ENCODE results near the gene BHMT2. TPM values are rescaled to one million over a fixed set of nuclear protein-coding genes. Genes with fewer than 3 reads are reported as not detected.

BHMT2 gene
- total and polyA plus RNA-seq, 10 of the 15 experiments (the other 5 are each of a cell fraction or from before 2014, with no cell fraction given): not detected

GRCh38 chr5:79112703-79113058 is 43.1 kb downstream of the BHMT2 start:
- in situ Hi-C loops (cut with MboI): no loop called here

More at GRCh38 chr5:79112703-79113058, 43.1 kb downstream of the BHMT2 start:
- Histone ChIP-seq H2AFZ (ENCODE audit: control insufficient read depth, low read depth, low read length) (no peak overlapping the region), H3K4me3 (no peak overlapping the region), H4K20me1 (ENCODE audit: control insufficient read depth, insufficient read depth) (no peaks in the 10 kb centered on the region), H3K27me3 (replicated peaks in 1 of 2; ENCODE audit: control insufficient read depth in 2 of 2, insufficient read depth in 2 of 2, low read length in 1 of 2) (peaks cover 4 to 8% of the 10 kb centered on the region in 2 experiments), H3K4me2 (ENCODE audit: control insufficient read depth, insufficient read depth) (no peak overlapping the region), H3K9me3 (replicated peaks; ENCODE audit: control insufficient read depth, insufficient read depth, low read length) (no peaks in the 10 kb centered on the region), H3K36me3 (ENCODE audit: control insufficient read depth in 2 of 2, insufficient read depth in 2 of 2, low read length in 1 of 2) (no peaks in the 10 kb centered on the region), H3K79me2 (ENCODE audit: control insufficient read depth, insufficient read depth, low read length) (no peaks in the 10 kb centered on the region), H3K27ac (ENCODE audit: control insufficient read depth, insufficient read depth) (no peak overlapping the region), H3K4me1 (ENCODE audit: control insufficient read depth, insufficient read depth, low read length) (no peaks in the 10 kb centered on the region), H3K9ac (ENCODE audit: control insufficient read depth, insufficient read depth, low read length) (no peak overlapping the region)
- ChIA-PET RAD21 (ENCODE audit: unreplicated experiment) (interaction anchor here (0.7 kb wide), 1 partner anchor 20 kb away, joined by 3 read pairs; no protein-coding TSS in a partner anchor), SMC1A (ENCODE audit: uncharacterized antibody, unreplicated experiment) (no interaction called here), CTCF (interaction anchor here (1.3 kb wide), 1 partner anchor 88 kb away, joined by 3 read pairs; no protein-coding TSS in a partner anchor), POLR2A (no interaction called here)
- no peak for DNase-seq (ENCODE audit: low read depth, low spot score)
- intact Hi-C loops (cut with micrococcal nuclease; ENCODE audit: unreplicated experiment): no loop called here
- ATAC-seq: no peak
- FAIRE-seq: no peak
- no TSS peak for BruUV-seq (replicated peaks)
- TF ChIP-seq KAT2A (conservative IDR thresholded peaks at IDR 0.05; ENCODE audit: control insufficient read depth, low read depth, low read length): no peak
- no peak for TF ChIP-seq ZBTB40 (IDR thresholded peaks at IDR 0.05; ENCODE audit: borderline replicate concordance)
- no peak for TF ChIP-seq RAD21 (IDR thresholded peaks at IDR 0.05; ENCODE audit: insufficient read depth, low read depth, low read length)
- TF ChIP-seq STAT1 (conservative IDR thresholded peaks at IDR 0.05): no peak
- TF ChIP-seq ZNF217 (IDR thresholded peaks at IDR 0.05): no peak
- TF ChIP-seq SIN3A (IDR thresholded peaks at IDR 0.05; ENCODE audit: low read depth, low read length): no peak
- no peak for TF ChIP-seq POLR2A (IDR thresholded peaks at IDR 0.05; ENCODE audit: low read depth, low read length)
- no peak for TF ChIP-seq ZBED1 (IDR thresholded peaks at IDR 0.05; ENCODE audit: borderline replicate concordance)
- TF ChIP-seq CUX1 (IDR thresholded peaks at IDR 0.05; ENCODE audit: insufficient replicate concordance, low read depth, low read length): no peak
- no peak for TF ChIP-seq CBFB (IDR thresholded peaks at IDR 0.05; ENCODE audit: low read depth)
- no peak for TF ChIP-seq TAF1 (IDR thresholded peaks at IDR 0.05; ENCODE audit: borderline replicate concordance, low read depth, low read length)
- 85% methylated on average over 5 of the region's 5 CpGs for WGBS (ENCODE audit: insufficient coverage, insufficient replicate concordance, low lambda C conversion rate, missing lambda C conversion rate)

Measured in GM12878 (cell line).